Left lung (tissue), 10 donors: ENCODE data around the gene DUSP10. TPM values are rescaled to one million over a fixed set of nuclear protein-coding genes. Genes with fewer than 3 reads are reported as not detected.

ENCODE experiments used
- ATAC-seq: fragments of 200-7000 bp; cut with Tn5 transposase; one replicate; pipeline ENCODE4 v1.9.1; 2020; ENCODE audit warnings: moderate library complexity
- DNase-seq, 4 donors: peaks; one replicate each; pipeline ENCODE4 v3.0.0-alpha.2; 2013 to 2020
- H3K27ac ChIP-seq, 2 donors: fragments of 200-600 bp; sonication (generic) in 1 of 2; one replicate each; pipeline versions ENCODE4 v1.5.0 to v1.8.0; 2020 to 2021
- H3K27me3 ChIP-seq, 2 donors: fragments of 200-600 bp; sonication (generic) in 1 of 2; one replicate each; pipeline versions ENCODE4 v1.5.0 to v1.8.0; 2020 to 2021
- H3K36me3 ChIP-seq, 2 donors: fragments of 200-600 bp; sonication (generic) in 1 of 2; one replicate each; pipeline versions ENCODE4 v1.5.0 to v1.8.0; 2020 to 2021
- H3K4me1 ChIP-seq, 2 donors: fragments of 200-600 bp; one replicate each; pipeline ENCODE4 v1.8.0; 2021
- H3K4me3 ChIP-seq, 2 donors: fragments of 200-600 bp; sonication (generic) in 1 of 2; one replicate each; pipeline versions ENCODE4 v1.5.0 to v1.8.0; 2020 to 2021; ENCODE audit warnings: mild to moderate bottlenecking in 1 of 2
- H3K9me3 ChIP-seq, 2 donors: fragments of 200-600 bp; sonication (generic) in 1 of 2; one replicate each; pipeline versions ENCODE4 v1.5.0 to v1.8.0; 2020 to 2021
- CTCF ChIP-seq, 2 donors: fragments of 200-600 bp; sonication (generic) in 1 of 2; IDR thresholded peaks; one replicate each; pipeline versions ENCODE4 v1.5.0 to v1.8.0; 2021; ENCODE audit warnings: antibody characterized with exemption in 2 of 2
- intact Hi-C, 2 donors: fragments of 100-400 bp; cut with DNase I; formaldehyde crosslinking; loops; one replicate each; pipeline versions ENCODE4 v1.11.2 to v1.14.2; 2022
- polyA plus RNA-seq, 6 donors: library from polyadenylated mRNA; unstranded; fragments of 120-200 nt; gene quantifications; one replicate each; pipeline ENCODE4 v1.2.1, GENCODE V29; 2013; ENCODE audit not compliant: insufficient read length in 6 of 6
- total RNA-seq, 2 donors: library from RNA; stranded (reverse); fragmentation: NEBNext Ultra II Directional; extraction: Animal tissue kit (Norgen Biotek cat#: 25700); gene quantifications; one replicate each; pipeline ENCODE4 v1.2.1, GENCODE V29; 2021
- donor health status: DM: no; HTN: yes; CAD: no.
- donor health status: DM: no; HTN: no; CAD: no.

The DUSP10 gene
- total and polyA plus RNA-seq, 8 donors: 4.6 to 14.5 (median 6.8) TPM

- peaks cover 0 to 9% of the 10 kb centered on the region in 2 donors for H3K9me3 ChIP-seq
- H3K36me3 ChIP-seq: no peaks in the 10 kb centered on the region
- DNase-seq (no peak), ATAC-seq (no peak)
- H3K4me3 ChIP-seq: no peak overlapping the region
- no peak overlapping the region for H3K27ac ChIP-seq
- intact Hi-C loops: no loop called here
- no peak for TF ChIP-seq CTCF (IDR thresholded peaks at IDR 0.05)
- no peaks in the 10 kb centered on the region for H3K27me3 ChIP-seq
- H3K4me1 ChIP-seq: peaks cover 11 to 42% of the 10 kb centered on the region in 2 donors
Observed at GRCh38 chr1:221727146-221728036, 14.5 kb downstream of the DUSP10 start.

DNA sequence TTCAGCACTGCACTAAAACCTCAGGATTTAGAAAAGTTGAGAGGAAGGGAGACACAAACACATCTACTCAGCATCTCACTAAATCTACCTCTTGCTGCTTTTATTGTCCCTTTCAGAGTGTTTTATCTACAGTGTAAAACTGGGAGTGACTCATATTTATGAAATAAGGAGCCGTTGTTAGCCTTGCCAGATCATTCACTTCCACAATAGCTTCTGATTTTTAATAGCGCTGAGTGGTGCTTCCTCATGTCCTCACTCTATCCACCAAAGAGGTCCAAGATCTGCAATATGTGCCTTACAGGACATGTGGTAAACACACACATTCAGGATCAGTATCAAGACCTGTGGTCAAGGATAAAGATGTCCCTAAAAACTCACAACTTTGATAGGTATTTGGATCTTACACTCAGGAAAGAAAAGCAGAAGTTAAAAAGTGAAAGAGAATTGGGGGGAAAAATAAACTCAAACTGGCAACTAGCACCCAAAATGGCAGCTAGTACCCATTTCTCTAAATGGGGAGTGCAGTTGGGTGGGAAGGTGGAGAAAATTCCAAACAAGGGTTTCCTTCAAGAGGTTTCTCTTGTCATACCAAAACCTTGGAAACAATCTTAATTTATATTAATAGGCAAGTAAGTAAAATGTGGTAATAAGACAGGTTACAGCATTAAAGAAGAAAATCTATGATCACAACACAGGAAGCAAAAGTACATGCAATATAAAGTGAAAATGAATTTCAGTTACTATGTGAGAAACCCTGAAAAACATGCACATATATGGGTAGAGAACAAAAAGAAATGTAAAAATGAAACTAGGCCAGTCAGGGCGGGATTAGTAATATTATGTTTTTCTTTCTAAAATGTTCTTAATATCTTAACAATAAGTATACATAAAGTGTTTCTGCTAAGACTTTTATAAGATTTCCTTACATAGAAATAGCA lies 15.9 kb downstream of the DUSP10 start:
- intact Hi-C loops: no loop called here
- peak; percentile 48 for ATAC-seq

DNA sequence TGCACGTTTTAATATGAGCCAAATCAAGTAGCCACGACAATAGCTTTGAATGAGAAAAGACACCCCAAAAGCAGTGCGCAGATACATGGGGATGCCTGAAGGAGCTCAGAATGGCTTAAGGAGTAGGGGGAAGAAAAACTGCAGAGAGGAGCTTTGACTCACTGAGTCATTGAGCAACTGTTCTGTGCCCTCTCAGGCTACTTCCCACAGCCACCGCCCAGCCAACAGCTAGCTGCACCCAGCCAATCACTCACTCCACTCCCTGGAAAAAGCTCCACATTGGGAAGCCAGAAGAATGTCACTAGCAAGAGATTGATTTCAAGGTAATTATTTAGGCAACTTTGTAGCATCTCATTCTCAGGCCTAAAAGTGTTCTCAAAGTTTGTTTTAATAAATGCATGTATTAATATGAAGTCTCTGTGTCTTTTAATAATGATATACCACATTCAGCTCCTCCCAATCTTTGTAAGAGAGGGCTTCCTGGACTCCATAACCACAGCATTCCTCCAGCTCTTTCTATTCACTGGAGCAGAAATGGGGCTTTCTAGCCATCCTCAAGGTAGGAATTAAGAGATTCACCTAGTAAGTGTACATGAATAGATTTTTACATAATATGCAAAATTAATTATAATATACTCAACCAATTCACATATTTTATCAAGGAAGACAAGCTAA lies 16.8 kb downstream of the DUSP10 start:
- peak; percentile 87 for ATAC-seq
- Histone ChIP-seq H3K27ac (peak overlapping the region; percentile 37 to 75), H3K27me3 (no peaks in the 10 kb centered on the region), H3K4me3 (no peak overlapping the region), H3K36me3 (no peaks in the 10 kb centered on the region), H3K4me1 (peaks cover 11 to 51% of the 10 kb centered on the region in 2 donors), H3K9me3 (peaks cover 0 to 9% of the 10 kb centered on the region in 2 donors)
- DNase-seq: peak in 2 of 4 donors; percentile 69 to 84
- intact Hi-C loops: no loop called here
- no peak for TF ChIP-seq CTCF (IDR thresholded peaks at IDR 0.05)

More for the DNA sequence above, 15.9 kb downstream of the DUSP10 start:
- Histone ChIP-seq H3K9me3 (peaks cover 0 to 9% of the 10 kb centered on the region in 2 donors), H3K27me3 (no peaks in the 10 kb centered on the region), H3K4me3 (no peak overlapping the region), H3K27ac (peak overlapping the region; percentile 37 to 75), H3K36me3 (no peaks in the 10 kb centered on the region), H3K4me1 (peaks cover 11 to 51% of the 10 kb centered on the region in 2 donors)
- no peak for DNase-seq
- TF ChIP-seq CTCF (IDR thresholded peaks at IDR 0.05): no peak

DNA sequence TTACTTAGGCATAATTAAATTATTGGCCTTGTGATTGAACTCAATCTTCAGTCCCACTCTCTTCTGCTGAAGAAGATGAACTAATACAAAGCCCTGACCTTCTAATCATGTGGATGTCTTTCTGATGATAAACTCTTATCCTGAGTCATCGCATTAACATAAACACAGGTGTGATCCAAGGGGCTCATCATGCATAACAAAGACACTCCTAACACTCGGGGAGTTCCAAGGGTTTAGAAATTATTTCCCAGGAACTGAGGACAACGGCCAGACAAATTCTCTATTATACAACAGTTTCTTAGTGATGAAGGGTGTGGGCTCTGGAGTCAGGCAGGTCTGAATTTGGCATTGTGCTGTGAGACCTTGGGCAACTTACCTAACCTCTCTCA lies 18.0 kb downstream of the DUSP10 start:
- no peak overlapping the region for H3K4me3 ChIP-seq
- no peak overlapping the region for H3K27ac ChIP-seq
- no peak for ATAC-seq
- no peaks in the 10 kb centered on the region for H3K27me3 ChIP-seq
- H3K36me3 ChIP-seq: no peaks in the 10 kb centered on the region
- peaks cover 11 to 57% of the 10 kb centered on the region in 2 donors for H3K4me1 ChIP-seq
- TF ChIP-seq CTCF (IDR thresholded peaks at IDR 0.05): no peak
- no peak for DNase-seq
- intact Hi-C loops: no loop called here
- peaks cover 0 to 9% of the 10 kb centered on the region in 2 donors for H3K9me3 ChIP-seq
